HL-60 (cell line): Measurements from ENCODE around the gene USP40.

Experiments
- GABPA ChIP-seq: IDR thresholded peaks from 2 replicates; pipeline ENCODE4 v1.6.1; 2012; ENCODE audit warnings: low read depth
- POLR2AphosphoS5 ChIP-seq: IDR thresholded peaks from 2 replicates; pipeline ENCODE4 v1.6.1; 2012; ENCODE audit warnings: low read depth
- TF ChIP-seq, protein P1 (sequence below): IDR thresholded peaks from one replicate; pipeline ENCODE4 v1.5.1; 2011; ENCODE audit warnings: low read length, control low read depth, inconsistent platforms; ENCODE audit not compliant: insufficient read depth
- TF ChIP-seq, protein P2 (sequence below): IDR thresholded peaks from 2 replicates; pipeline ENCODE4 v1.6.1; 2012; ENCODE audit warnings: low read depth; ENCODE audit not compliant: insufficient replicate concordance

DNA sequence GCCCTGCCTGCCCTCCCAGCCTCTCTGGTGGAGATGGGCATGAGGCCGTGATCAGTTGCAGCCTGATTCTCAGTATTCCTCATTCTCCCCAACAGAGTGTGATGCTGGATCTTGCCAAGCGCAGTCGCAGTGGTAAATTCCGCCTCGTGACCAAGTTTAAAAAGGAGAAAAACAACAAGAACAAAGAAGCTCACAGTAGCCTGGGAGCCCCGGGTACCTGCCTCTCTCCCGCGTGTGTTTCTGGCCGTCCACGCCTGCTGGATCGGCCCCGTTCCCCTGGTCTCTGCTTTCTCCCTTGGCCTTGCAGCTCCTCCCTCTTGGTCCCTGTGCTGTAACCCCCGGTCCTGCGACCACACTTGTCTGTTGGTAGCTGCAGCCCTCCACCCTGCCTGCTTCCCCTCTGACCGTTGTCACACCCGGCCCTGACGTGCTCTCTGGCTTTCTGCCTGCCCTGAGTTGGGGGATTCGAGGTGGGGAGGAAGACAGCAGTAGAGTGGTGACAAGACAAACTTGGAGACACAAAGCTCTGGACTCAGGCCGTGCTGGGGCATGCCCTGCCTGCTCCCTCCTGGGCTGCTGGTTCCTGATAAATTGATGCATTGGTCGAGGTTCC lies 99.5 kb downstream of the USP40 start:
- TF ChIP-seq, protein P1, sequence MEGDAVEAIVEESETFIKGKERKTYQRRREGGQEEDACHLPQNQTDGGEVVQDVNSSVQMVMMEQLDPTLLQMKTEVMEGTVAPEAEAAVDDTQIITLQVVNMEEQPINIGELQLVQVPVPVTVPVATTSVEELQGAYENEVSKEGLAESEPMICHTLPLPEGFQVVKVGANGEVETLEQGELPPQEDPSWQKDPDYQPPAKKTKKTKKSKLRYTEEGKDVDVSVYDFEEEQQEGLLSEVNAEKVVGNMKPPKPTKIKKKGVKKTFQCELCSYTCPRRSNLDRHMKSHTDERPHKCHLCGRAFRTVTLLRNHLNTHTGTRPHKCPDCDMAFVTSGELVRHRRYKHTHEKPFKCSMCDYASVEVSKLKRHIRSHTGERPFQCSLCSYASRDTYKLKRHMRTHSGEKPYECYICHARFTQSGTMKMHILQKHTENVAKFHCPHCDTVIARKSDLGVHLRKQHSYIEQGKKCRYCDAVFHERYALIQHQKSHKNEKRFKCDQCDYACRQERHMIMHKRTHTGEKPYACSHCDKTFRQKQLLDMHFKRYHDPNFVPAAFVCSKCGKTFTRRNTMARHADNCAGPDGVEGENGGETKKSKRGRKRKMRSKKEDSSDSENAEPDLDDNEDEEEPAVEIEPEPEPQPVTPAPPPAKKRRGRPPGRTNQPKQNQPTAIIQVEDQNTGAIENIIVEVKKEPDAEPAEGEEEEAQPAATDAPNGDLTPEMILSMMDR, result no peak
- TF ChIP-seq POLR2AphosphoS5 (no peak), GABPA (no peak)
- TF ChIP-seq, protein P2, sequence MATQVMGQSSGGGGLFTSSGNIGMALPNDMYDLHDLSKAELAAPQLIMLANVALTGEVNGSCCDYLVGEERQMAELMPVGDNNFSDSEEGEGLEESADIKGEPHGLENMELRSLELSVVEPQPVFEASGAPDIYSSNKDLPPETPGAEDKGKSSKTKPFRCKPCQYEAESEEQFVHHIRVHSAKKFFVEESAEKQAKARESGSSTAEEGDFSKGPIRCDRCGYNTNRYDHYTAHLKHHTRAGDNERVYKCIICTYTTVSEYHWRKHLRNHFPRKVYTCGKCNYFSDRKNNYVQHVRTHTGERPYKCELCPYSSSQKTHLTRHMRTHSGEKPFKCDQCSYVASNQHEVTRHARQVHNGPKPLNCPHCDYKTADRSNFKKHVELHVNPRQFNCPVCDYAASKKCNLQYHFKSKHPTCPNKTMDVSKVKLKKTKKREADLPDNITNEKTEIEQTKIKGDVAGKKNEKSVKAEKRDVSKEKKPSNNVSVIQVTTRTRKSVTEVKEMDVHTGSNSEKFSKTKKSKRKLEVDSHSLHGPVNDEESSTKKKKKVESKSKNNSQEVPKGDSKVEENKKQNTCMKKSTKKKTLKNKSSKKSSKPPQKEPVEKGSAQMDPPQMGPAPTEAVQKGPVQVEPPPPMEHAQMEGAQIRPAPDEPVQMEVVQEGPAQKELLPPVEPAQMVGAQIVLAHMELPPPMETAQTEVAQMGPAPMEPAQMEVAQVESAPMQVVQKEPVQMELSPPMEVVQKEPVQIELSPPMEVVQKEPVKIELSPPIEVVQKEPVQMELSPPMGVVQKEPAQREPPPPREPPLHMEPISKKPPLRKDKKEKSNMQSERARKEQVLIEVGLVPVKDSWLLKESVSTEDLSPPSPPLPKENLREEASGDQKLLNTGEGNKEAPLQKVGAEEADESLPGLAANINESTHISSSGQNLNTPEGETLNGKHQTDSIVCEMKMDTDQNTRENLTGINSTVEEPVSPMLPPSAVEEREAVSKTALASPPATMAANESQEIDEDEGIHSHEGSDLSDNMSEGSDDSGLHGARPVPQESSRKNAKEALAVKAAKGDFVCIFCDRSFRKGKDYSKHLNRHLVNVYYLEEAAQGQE, result no peak
